ENCODE measurements around the gene PCK2. TPM values are rescaled to one million over a fixed set of nuclear protein-coding genes. Genes with fewer than 3 reads are reported as not detected.

PCK2 gene
- total and polyA plus RNA-seq, 2 of the 8 experiments (the other 6 are each of a cell fraction or from before 2014, with no cell fraction given), result 81.9 to 115 TPM

GRCh38 chr14:24065408-24065807, 28.7 kb upstream of the PCK2 start:
- no peak overlapping the region; the same call in 1 of the 2 replicates for H4K8ac ChIP-seq (ENCODE audit: extremely low read depth, insufficient read depth, low read length)
- H2AFZ ChIP-seq (ENCODE audit: low read length), result no peak overlapping the region
- H3K18ac ChIP-seq (ENCODE audit: extremely low read depth, low read length), result no peak overlapping the region
- H4K91ac ChIP-seq (replicated peaks; ENCODE audit: insufficient read length, low read length), result no peak overlapping the region
- H2BK15ac ChIP-seq (ENCODE audit: low read length), result no peak overlapping the region
- no peak overlapping the region for H3K4me2 ChIP-seq (ENCODE audit: insufficient read depth in 1 of 2, low read depth in 2 of 2, low read length in 2 of 2)
- H3K9me3 ChIP-seq (ENCODE audit: insufficient read depth in 2 of 2, low read depth in 1 of 2, low read length in 1 of 2), result no peaks in the 10 kb centered on the region
- no peaks in the 10 kb centered on the region for H3K36me3 ChIP-seq (ENCODE audit: control insufficient read depth in 2 of 4, insufficient read depth in 4 of 4, low read length in 3 of 4)
- no peak overlapping the region for H3K4me3 ChIP-seq (ENCODE audit: extremely low read depth in 1 of 4, insufficient read depth in 2 of 4, low read depth in 3 of 4, low read length in 4 of 4)
- H2BK5ac ChIP-seq (ENCODE audit: low read depth, low read length), result no peak overlapping the region; the same call in 1 of the 2 replicates
- POLR2A ChIA-PET (ENCODE audit: partially characterized antibody), result interaction anchor here (1.0 to 27.2 kb wide), 4 partner anchors 9 to 34 kb away, joined by 3 to 626 read pairs (median 20); partner anchors contain the start of gene PCK2
- no peaks in the 10 kb centered on the region for H3K79me2 ChIP-seq (ENCODE audit: control insufficient read depth in 1 of 2, insufficient read depth in 2 of 2, low read length in 2 of 2)
- no peak overlapping the region for H3K56ac ChIP-seq (replicated peaks; ENCODE audit: insufficient read length, low read depth, low read length)
- H3K23me2 ChIP-seq (ENCODE audit: low read depth, low read length), result no peaks in the 10 kb centered on the region
- no peak overlapping the region for H3K14ac ChIP-seq (ENCODE audit: insufficient read length)
- no peak overlapping the region for H4K5ac ChIP-seq (ENCODE audit: insufficient read length, low read depth, low read length)
- H2BK120ac ChIP-seq (replicated peaks; ENCODE audit: low read depth, low read length), result no peak overlapping the region
- FAIRE-seq (no peak), DNase-seq (ENCODE audit: low read depth in 1 of 2, low spot score in 2 of 2) (no peak)
- no peak overlapping the region for H3K4ac ChIP-seq (replicated peaks; ENCODE audit: insufficient read length, low read depth, low read length)
- no peaks in the 10 kb centered on the region for H3K4me1 ChIP-seq (replicated peaks in 1 of 4; ENCODE audit: control insufficient read depth in 3 of 4, insufficient read depth in 4 of 4, low read length in 3 of 4)
- H2BK20ac ChIP-seq (ENCODE audit: low read length), result no peak overlapping the region
- no peaks in the 10 kb centered on the region for H4K20me1 ChIP-seq (replicated peaks in 1 of 2; ENCODE audit: control insufficient read depth in 1 of 2, insufficient read depth in 2 of 2, low read length in 2 of 2)
- H3K23ac ChIP-seq (ENCODE audit: insufficient read length), result no peak overlapping the region
- no peak for TF ChIP-seq TCF12 (IDR thresholded peaks at IDR 0.05; ENCODE audit: low read depth, low read length)
- no peak for TF ChIP-seq FOSL1 (IDR thresholded peaks at IDR 0.05; ENCODE audit: insufficient read depth, low read depth, low read length)
- 94% methylated on average over 7 of the region's 8 CpGs; no CpG with 5 or more reads in 1 of the 2 experiments for WGBS, 2 experiments (ENCODE audit: extremely low coverage in 1 of 2, insufficient coverage in 1 of 2, insufficient read length in 1 of 2, insufficient replicate concordance in 2 of 2, low coverage in 1 of 2, low lambda C conversion rate in 2 of 2, missing lambda C conversion rate in 1 of 2)
- no peak overlapping the region for H2BK12ac ChIP-seq (ENCODE audit: low read depth, low read length)
- CTCF ChIA-PET (ENCODE audit: partially characterized antibody), result interaction anchor here (0.9 to 23.8 kb wide), 8 partner anchors 8 to 242 kb away, joined by 3 to 316 read pairs (median 8); partner anchors contain the start of genes CIDEB, IRF9 and PCK2
- no peak overlapping the region for H3K9ac ChIP-seq (replicated peaks in 1 of 4; ENCODE audit: extremely low read depth in 1 of 4, low read depth in 3 of 4, low read length in 3 of 4)
- no peak overlapping the region for H2AK5ac ChIP-seq (ENCODE audit: low read depth, low read length)
- H3K27me3 ChIP-seq (replicated peaks in 1 of 4; ENCODE audit: control insufficient read depth in 3 of 4, extremely low read depth in 1 of 4, insufficient read depth in 3 of 4, low read length in 3 of 4), result no peaks in the 10 kb centered on the region; a peak in 1 of 7 replicates
- no peaks in the 10 kb centered on the region for H3K79me1 ChIP-seq (ENCODE audit: low read depth, low read length)
- H3K27ac ChIP-seq (ENCODE audit: low read depth, low read length), result no peak overlapping the region

Measured in H1 (cell line).